Measurements from ENCODE around the gene REM2. TPM values are rescaled to one million over a fixed set of nuclear protein-coding genes. Genes with fewer than 3 reads are reported as not detected.
"Not testable (repeated sequence)": the region's sequence is repeated elsewhere in the genome, so short reads cannot be mapped to it uniquely, and the experiment has no call there.

REM2 gene
- total RNA-seq, 1 donor from 2014 or later: 0.36 TPM

- no peaks in the 10 kb centered on the region for H3K4me1 Mint-ChIP-seq (ENCODE audit: unreplicated experiment)
- H3K36me3 Mint-ChIP-seq (ENCODE audit: low read depth, unreplicated experiment): peaks cover 48% of the 10 kb centered on the region
- no peak overlapping the region for H3K4me3 Mint-ChIP-seq (ENCODE audit: unreplicated experiment)
- H3K9me3 Mint-ChIP-seq (ENCODE audit: unreplicated experiment): no peaks in the 10 kb centered on the region
- no peak overlapping the region for H3K27ac Mint-ChIP-seq (ENCODE audit: unreplicated experiment)
- DNase-seq (ENCODE audit: low spot score): no peak
- TF ChIP-seq CTCF (IDR thresholded peaks at IDR 0.05; ENCODE audit: unreplicated experiment): no peak
- H3K27me3 Mint-ChIP-seq (ENCODE audit: unreplicated experiment): no peaks in the 10 kb centered on the region
Measured at GRCh38 chr14:22906073-22906472, 23.1 kb downstream of the REM2 start.

GRCh38 chr14:22907429-22907828 is 24.4 kb downstream of the REM2 start:
- Mint-ChIP-seq H3K36me3 (ENCODE audit: low read depth, unreplicated experiment) (peaks cover 34% of the 10 kb centered on the region), H3K4me1 (ENCODE audit: unreplicated experiment) (no peaks in the 10 kb centered on the region), H3K27ac (ENCODE audit: unreplicated experiment) (no peak overlapping the region), H3K27me3 (ENCODE audit: unreplicated experiment) (no peaks in the 10 kb centered on the region), H3K9me3 (ENCODE audit: unreplicated experiment) (no peaks in the 10 kb centered on the region), H3K4me3 (ENCODE audit: unreplicated experiment) (no peak overlapping the region)
- no peak for DNase-seq (ENCODE audit: low spot score)
- TF ChIP-seq CTCF (IDR thresholded peaks at IDR 0.05; ENCODE audit: unreplicated experiment): no peak

GRCh38 chr14:22908601-22909000 is 25.6 kb downstream of the REM2 start:
- DNase-seq (ENCODE audit: low spot score): no peak
- TF ChIP-seq CTCF (IDR thresholded peaks at IDR 0.05; ENCODE audit: unreplicated experiment): no peak
- no peaks in the 10 kb centered on the region for H3K4me1 Mint-ChIP-seq (ENCODE audit: unreplicated experiment)
- no peak overlapping the region for H3K27ac Mint-ChIP-seq (ENCODE audit: unreplicated experiment)
- no peaks in the 10 kb centered on the region for H3K27me3 Mint-ChIP-seq (ENCODE audit: unreplicated experiment)
- peak overlapping the region; percentile 62 for H3K4me3 Mint-ChIP-seq (ENCODE audit: unreplicated experiment)
- no peaks in the 10 kb centered on the region for H3K9me3 Mint-ChIP-seq (ENCODE audit: unreplicated experiment)
- peaks cover 33% of the 10 kb centered on the region for H3K36me3 Mint-ChIP-seq (ENCODE audit: low read depth, unreplicated experiment)

- Mint-ChIP-seq H3K27me3 (ENCODE audit: unreplicated experiment) (no peaks in the 10 kb centered on the region), H3K4me1 (ENCODE audit: unreplicated experiment) (no peaks in the 10 kb centered on the region), H3K9me3 (ENCODE audit: unreplicated experiment) (no peaks in the 10 kb centered on the region), H3K4me3 (ENCODE audit: unreplicated experiment) (no peak overlapping the region), H3K27ac (ENCODE audit: unreplicated experiment) (no peak overlapping the region), H3K36me3 (ENCODE audit: low read depth, unreplicated experiment) (peaks cover 14% of the 10 kb centered on the region)
- no peak for DNase-seq (ENCODE audit: low spot score)
- TF ChIP-seq CTCF (IDR thresholded peaks at IDR 0.05; ENCODE audit: unreplicated experiment): no peak
Measured at GRCh38 chr14:22910916-22911315, 27.9 kb downstream of the REM2 start.

DNA sequence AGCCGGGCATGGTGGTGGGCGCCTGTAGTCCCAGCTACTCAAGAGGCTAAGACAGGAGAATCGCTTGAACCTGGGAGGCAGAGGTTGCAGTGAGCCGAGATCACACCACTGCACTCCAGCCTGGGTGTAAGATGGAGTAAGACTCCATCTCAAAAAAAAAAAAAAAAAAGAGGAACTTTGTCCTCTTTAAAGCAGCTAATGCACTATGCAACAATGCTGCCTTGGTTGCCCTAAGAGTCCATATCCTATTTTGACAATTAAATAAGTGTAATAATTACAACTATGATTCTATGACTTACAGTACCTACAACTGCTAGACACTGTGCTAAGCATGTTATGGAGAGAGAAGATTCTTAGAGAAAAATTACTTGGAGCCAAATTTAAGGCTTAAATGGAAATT is 31.8 kb downstream of the REM2 start:
- H3K9me3 Mint-ChIP-seq (ENCODE audit: unreplicated experiment); H3K4me3 Mint-ChIP-seq (ENCODE audit: unreplicated experiment); H3K27ac Mint-ChIP-seq (ENCODE audit: unreplicated experiment); H3K36me3 Mint-ChIP-seq (ENCODE audit: low read depth, unreplicated experiment); DNase-seq (ENCODE audit: low spot score): not testable (repeated sequence)
- peaks cover 14% of the 10 kb centered on the region for H3K4me1 Mint-ChIP-seq (ENCODE audit: unreplicated experiment)
- H3K27me3 Mint-ChIP-seq (ENCODE audit: unreplicated experiment): peaks cover 11% of the 10 kb centered on the region

Measured in endothelial cell (in vitro differentiated cells).